HG02623 (cell line): ENCODE results near the gene GPR132.
"Not testable (repeated sequence)": the region's sequence is repeated elsewhere in the genome, so short reads cannot be mapped to it uniquely, and the experiment has no call there.

ENCODE experiments used
- ATAC-seq: cut with Tn5 transposase; IDR thresholded peaks from one replicate; pipeline ENCODE4 v1.9.1; 2021; ENCODE audit warnings: moderate library complexity; ENCODE audit not compliant: unreplicated experiment

Gene GPR132

GRCh38 chr14:105091517-105092170 lies 26.4 kb upstream of the GPR132 start:
- ATAC-seq: no peak

- no peak for ATAC-seq
Observed at GRCh38 chr14:105091054-105091516, 25.9 kb upstream of the GPR132 start.

- ATAC-seq: no peak
Observed at GRCh38 chr14:105090493-105091053, 25.3 kb upstream of the GPR132 start.

- no peak for ATAC-seq
Observed at GRCh38 chr14:105089746-105090492, 24.7 kb upstream of the GPR132 start.

- no peak for ATAC-seq
Observed at GRCh38 chr14:105088812-105089745, 23.8 kb upstream of the GPR132 start.

GRCh38 chr14:105087963-105088811 lies 23.0 kb upstream of the GPR132 start:
- no peak for ATAC-seq

GRCh38 chr14:105087308-105087962 lies 22.2 kb upstream of the GPR132 start:
- no peak for ATAC-seq

- peak; percentile 73 for ATAC-seq
Observed at GRCh38 chr14:105086833-105087307, 21.6 kb upstream of the GPR132 start.

GRCh38 chr14:105085766-105086165 lies 20.5 kb upstream of the GPR132 start:
- no peak for ATAC-seq

- no peak for ATAC-seq
Observed at GRCh38 chr14:105084741-105085571, 19.7 kb upstream of the GPR132 start.

- ATAC-seq: no peak
Observed at GRCh38 chr14:105083926-105084685, 18.9 kb upstream of the GPR132 start.

GRCh38 chr14:105082703-105083102 lies 17.5 kb upstream of the GPR132 start:
- no peak for ATAC-seq

- ATAC-seq: not testable (repeated sequence)
Observed at GRCh38 chr14:105081473-105081872, 16.2 kb upstream of the GPR132 start.

GRCh38 chr14:105080161-105080560 lies 14.9 kb upstream of the GPR132 start:
- ATAC-seq: no peak

- ATAC-seq: no peak
Observed at GRCh38 chr14:105078294-105078693, 13.1 kb upstream of the GPR132 start.

GRCh38 chr14:105077649-105077995 lies 12.4 kb upstream of the GPR132 start:
- ATAC-seq: no peak

GRCh38 chr14:105076805-105077648 lies 11.8 kb upstream of the GPR132 start:
- ATAC-seq: no peak
